HUES6 (cell line): ENCODE data around the gene RAB23.
"Not testable (repeated sequence)": the region's sequence is repeated elsewhere in the genome, so short reads cannot be mapped to it uniquely, and the experiment has no call there.

Source experiments
- H3K27ac ChIP-seq: 2 replicates; pipeline ENCODE4 v1.7.0; 2013; ENCODE audit warnings: low read depth, mild to moderate bottlenecking, low read length, inconsistent platforms
- H3K27me3 ChIP-seq: 2 replicates; pipeline ENCODE4 v1.6.1; 2013; ENCODE audit warnings: low read length; ENCODE audit not compliant: control insufficient read depth, insufficient read depth
- H3K36me3 ChIP-seq: 2 replicates; pipeline ENCODE4 v1.6.1; 2013; ENCODE audit warnings: low read length; ENCODE audit not compliant: control insufficient read depth, insufficient read depth
- H3K4me1 ChIP-seq: 2 replicates; pipeline ENCODE4 v1.6.1; 2013; ENCODE audit warnings: low read length; ENCODE audit not compliant: control insufficient read depth, insufficient read depth
- H3K4me3 ChIP-seq: 2 replicates; pipeline ENCODE4 v1.5.1; 2013; ENCODE audit warnings: low read depth, low read length
- H3K9ac ChIP-seq: one replicate; pipeline ENCODE4 v1.6.1; 2013; ENCODE audit warnings: mild to moderate bottlenecking, low read length
- H3K9me3 ChIP-seq: 2 replicates; pipeline ENCODE4 v1.6.1; 2013; ENCODE audit warnings: low read depth, low read length; ENCODE audit not compliant: control insufficient read depth, insufficient read depth

RAB23 gene

DNA sequence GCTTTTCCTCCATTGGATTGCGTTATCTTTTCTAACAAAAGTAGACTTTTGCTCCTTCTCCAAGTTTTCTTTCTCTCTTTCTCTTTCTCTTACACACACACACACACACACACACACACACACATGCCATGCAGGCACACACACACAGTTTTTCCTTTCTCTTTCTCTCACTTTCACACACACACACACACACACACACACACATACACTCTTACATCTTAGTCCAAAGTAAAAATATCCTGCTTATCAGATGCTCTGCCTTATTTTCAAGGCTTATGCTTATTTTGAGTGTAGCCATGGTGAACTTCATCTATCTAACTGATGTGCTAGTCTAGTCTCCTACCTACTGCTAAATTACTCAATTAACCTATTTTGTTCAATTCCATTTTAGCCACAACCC, 34.4 kb upstream of the RAB23 start:
- Histone ChIP-seq H3K4me3 (no peak overlapping the region), H3K36me3 (no peaks in the 10 kb centered on the region), H3K9me3 (no peaks in the 10 kb centered on the region), H3K27ac (no peak overlapping the region), H3K9ac (no peak overlapping the region), H3K4me1 (no peaks in the 10 kb centered on the region; the same call in 1 of the 2 replicates), H3K27me3 (no peaks in the 10 kb centered on the region)

DNA sequence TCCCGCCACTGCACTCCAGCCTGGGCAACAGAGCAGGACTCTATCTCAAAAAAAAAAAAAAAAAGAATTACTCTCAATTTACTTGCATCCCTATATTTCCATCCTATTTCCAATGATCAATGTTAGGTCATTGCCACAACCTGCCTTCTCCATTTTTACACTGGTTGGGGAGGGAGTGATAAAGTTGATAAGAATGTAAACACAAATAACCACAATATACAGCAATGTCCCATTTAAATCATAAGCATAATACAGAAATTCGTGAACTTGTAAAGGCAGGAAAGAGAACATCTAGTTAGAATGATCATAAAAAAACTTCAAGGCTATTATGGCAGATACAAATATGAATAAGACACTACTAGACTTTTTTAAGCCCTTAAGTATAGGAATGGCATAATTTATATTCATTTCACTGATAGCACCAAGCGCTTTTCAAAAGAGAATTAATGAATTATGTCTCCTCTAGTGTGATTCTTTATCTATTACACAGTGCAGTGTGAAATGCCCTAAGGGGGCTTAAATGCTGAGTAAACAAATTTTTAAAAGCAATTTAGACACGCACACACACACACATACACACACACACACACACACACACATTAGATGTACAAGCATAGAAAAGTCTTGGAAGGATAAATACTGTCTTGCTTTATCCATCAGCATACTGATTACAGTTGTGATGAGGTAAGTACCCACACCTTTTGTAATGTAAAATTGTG, 33.5 kb upstream of the RAB23 start:
- no peak overlapping the region for H3K9ac ChIP-seq

GRCh38 chr6:57254055-57254717, 32.1 kb upstream of the RAB23 start:
- no peaks in the 10 kb centered on the region for H3K9me3 ChIP-seq
- no peaks in the 10 kb centered on the region for H3K36me3 ChIP-seq
- H3K4me3 ChIP-seq = no peak overlapping the region
- no peak overlapping the region for H3K9ac ChIP-seq
- no peaks in the 10 kb centered on the region; the same call in 1 of the 2 replicates for H3K4me1 ChIP-seq
- H3K27ac ChIP-seq = peak overlapping the region; percentile 26; the same call in 1 of the 2 replicates
- H3K27me3 ChIP-seq = no peaks in the 10 kb centered on the region

More for the DNA sequence above, 33.5 kb upstream of the RAB23 start:
- Histone ChIP-seq H3K36me3 (no peaks in the 10 kb centered on the region), H3K4me1 (no peaks in the 10 kb centered on the region; the same call in 1 of the 2 replicates), H3K9me3 (no peaks in the 10 kb centered on the region), H3K4me3 (no peak overlapping the region), H3K27me3 (no peaks in the 10 kb centered on the region), H3K27ac (no peak overlapping the region)

GRCh38 chr6:57252975-57253374, 30.9 kb upstream of the RAB23 start:
- Histone ChIP-seq H3K4me1 (no peaks in the 10 kb centered on the region; the same call in 1 of the 2 replicates), H3K36me3 (no peaks in the 10 kb centered on the region), H3K27ac (no peak overlapping the region), H3K9ac (no peak overlapping the region), H3K9me3 (no peaks in the 10 kb centered on the region), H3K27me3 (no peaks in the 10 kb centered on the region), H3K4me3 (no peak overlapping the region)

- Histone ChIP-seq H3K9me3 (no peaks in the 10 kb centered on the region), H3K27ac (no peak overlapping the region), H3K36me3 (no peaks in the 10 kb centered on the region), H3K27me3 (no peaks in the 10 kb centered on the region), H3K4me3 (no peak overlapping the region), H3K4me1 (no peaks in the 10 kb centered on the region; the same call in 1 of the 2 replicates), H3K9ac (no peak overlapping the region)
These were observed 30.0 kb upstream of the RAB23 start for GRCh38 chr6:57252137-57252536.

DNA sequence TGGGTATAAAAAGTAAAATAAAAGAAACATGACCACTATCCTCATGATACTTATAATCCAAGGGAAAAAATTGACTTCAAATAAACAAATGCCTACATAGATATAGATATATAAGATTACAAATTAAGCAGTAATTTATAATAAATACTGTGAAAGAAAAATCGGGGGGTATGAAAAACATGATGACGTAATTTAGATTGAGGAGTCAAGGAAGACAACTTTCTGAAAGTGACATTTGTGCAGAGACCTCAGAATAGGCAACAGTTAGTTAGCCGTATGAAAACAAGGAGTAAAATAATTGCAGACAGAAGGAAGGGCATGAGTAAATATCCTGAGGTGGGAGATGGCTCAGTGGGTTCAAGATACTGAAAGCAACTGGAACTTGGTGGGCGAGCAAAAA, 28.2 kb upstream of the RAB23 start:
- Histone ChIP-seq H3K27me3 (no peaks in the 10 kb centered on the region), H3K4me1 (no peaks in the 10 kb centered on the region; the same call in 1 of the 2 replicates), H3K9me3 (no peaks in the 10 kb centered on the region), H3K4me3 (no peak overlapping the region), H3K27ac (no peak overlapping the region), H3K9ac (no peak overlapping the region), H3K36me3 (no peaks in the 10 kb centered on the region)

DNA sequence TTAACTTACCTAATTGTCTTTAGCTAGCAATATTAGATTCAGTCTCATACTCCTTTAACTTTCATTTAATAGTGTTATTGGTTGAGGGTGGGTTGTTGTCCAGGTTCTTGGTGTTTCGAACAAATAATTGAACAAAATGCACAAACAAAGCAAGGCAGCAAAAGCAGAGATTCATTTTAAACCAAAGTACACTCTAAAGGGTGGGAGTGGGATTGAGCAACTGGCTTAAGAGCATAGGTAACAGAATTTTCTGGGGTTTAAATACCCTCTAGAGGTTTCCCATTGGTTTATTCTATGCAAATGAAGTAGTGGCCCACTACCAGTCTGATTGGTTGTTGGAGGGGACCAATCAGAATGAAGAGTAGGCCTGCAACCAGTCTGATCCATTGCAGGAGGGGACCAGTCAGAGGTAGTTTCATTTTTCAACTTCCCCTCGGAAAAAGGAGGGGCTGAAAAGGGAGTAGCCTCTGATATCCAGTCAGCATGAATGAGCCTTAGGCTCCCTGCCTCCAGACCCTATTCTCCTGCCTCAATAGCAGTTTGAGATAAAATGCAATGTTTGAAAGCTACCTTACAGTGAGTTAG, 26.3 kb upstream of the RAB23 start:
- no peak overlapping the region for H3K4me3 ChIP-seq
- no peaks in the 10 kb centered on the region for H3K36me3 ChIP-seq
- no peaks in the 10 kb centered on the region for H3K27me3 ChIP-seq
- H3K9me3 ChIP-seq = 0 out of 2 replicates have a peak, but pooled peaks cover 2% of the 10 kb centered on the region
- H3K27ac ChIP-seq = no peak overlapping the region
- H3K9ac ChIP-seq = no peak overlapping the region
- no peaks in the 10 kb centered on the region for H3K4me1 ChIP-seq

DNA sequence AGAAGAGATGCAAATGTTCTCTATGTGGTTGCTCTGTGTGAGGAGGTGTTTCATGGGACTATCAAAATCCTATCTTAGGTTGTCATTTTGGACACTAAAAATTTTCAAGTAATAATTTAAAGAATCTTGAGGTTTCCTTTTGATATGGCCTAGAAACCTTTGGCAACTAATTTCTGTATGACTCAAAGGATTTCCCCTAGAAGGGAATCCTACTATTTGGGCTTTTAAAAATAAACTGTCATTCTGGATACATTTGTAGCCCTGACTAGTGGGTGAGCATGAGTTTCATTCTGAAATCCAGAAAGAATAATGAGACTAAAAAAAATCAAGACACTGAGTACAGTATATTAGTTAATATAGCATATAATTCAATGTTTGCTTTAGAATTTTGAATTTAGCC, 25.5 kb upstream of the RAB23 start:
- H3K27me3 ChIP-seq = no peaks in the 10 kb centered on the region
- 0 out of 2 replicates have a peak, but pooled peaks cover 2% of the 10 kb centered on the region for H3K9me3 ChIP-seq
- no peak overlapping the region for H3K27ac ChIP-seq
- no peaks in the 10 kb centered on the region for H3K36me3 ChIP-seq
- no peaks in the 10 kb centered on the region for H3K4me1 ChIP-seq
- H3K4me3 ChIP-seq = no peak overlapping the region
- H3K9ac ChIP-seq = no peak overlapping the region

DNA sequence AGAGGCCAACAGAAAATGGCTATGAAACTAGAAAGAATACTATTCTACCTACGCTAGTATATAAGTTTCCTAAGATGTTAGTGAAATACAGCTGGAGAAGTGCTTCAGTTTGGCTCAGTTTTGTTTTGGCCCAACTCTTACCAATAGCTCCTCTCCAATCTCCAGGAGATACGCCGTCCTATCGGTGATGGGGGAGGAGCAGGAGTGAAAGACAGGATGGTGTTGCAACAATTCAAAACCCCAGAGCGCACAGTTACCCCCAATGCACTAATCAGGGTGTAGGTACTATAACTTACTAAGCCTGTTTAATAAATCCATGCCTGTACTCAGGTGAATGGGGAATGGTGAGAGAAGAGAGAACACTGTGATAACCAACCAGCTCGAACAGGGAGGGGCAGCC, 24.2 kb upstream of the RAB23 start:
- no peaks in the 10 kb centered on the region for H3K36me3 ChIP-seq
- H3K4me3 ChIP-seq = no peak overlapping the region
- no peaks in the 10 kb centered on the region for H3K4me1 ChIP-seq
- 0 out of 2 replicates have a peak, but pooled peaks cover 2% of the 10 kb centered on the region for H3K9me3 ChIP-seq
- H3K27me3 ChIP-seq = no peaks in the 10 kb centered on the region
- no peak overlapping the region for H3K9ac ChIP-seq
- H3K27ac ChIP-seq = no peak overlapping the region

DNA sequence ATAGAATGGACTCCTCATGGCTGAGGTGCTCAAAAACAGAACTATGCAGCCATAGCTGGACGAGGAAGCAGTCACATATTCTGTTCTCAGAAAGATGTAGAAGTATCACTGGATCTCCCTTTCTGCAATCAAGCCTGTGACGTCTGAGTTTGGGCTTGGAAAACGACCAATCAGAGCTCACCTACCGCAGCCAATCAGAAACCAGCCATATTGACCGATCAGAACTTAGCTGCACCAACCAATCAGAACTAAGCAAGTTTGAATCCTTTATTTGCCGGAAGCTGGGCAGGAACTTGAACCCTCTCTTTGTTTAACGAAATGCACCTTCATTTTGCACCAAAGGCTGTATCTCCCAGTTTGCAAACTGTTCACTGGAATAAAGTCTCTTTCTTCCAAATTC, 21.8 kb upstream of the RAB23 start:
- Histone ChIP-seq H3K4me1 (no peaks in the 10 kb centered on the region), H3K36me3 (no peaks in the 10 kb centered on the region), H3K4me3 (no peak overlapping the region), H3K27ac (no peak overlapping the region), H3K9ac (no peak overlapping the region), H3K27me3 (no peaks in the 10 kb centered on the region), H3K9me3 (0 out of 2 replicates have a peak, but pooled peaks cover 2% of the 10 kb centered on the region)

DNA sequence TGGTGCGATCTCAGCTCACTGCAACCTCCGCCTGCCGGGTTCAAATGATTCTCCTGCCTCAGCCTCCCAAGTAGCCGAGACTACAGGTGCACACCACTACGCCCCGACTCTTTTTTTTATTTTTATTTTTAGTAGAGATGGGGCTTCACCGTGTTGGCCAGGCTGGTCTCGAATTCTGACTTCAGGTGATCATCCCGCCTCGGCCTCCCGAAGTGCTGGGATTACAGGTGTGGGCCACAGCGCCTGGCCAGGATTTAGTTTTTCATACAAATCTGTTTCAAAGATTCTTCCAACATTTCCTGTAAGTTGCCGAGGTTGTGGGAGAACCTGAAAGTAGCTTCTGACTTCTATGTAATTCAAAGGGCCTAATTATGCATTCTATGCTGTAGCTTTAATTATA, 21.4 kb upstream of the RAB23 start:
- H3K27ac ChIP-seq, H3K36me3 ChIP-seq, H3K9me3 ChIP-seq, H3K4me3 ChIP-seq, H3K9ac ChIP-seq, H3K4me1 ChIP-seq, H3K27me3 ChIP-seq: not testable (repeated sequence)
